Activated gamma-delta T cell (primary cell): ENCODE measurements around the gene RBP7.

Experiments
- DNase-seq: peaks from one replicate; lab custom pipeline; 2025; lab: John Stamatoyannopoulos, UW

RBP7 gene

GRCh38 chr1:10031461-10031860 is 34.4 kb downstream of the RBP7 start:
- no peak for DNase-seq

GRCh38 chr1:10032590-10033358 is 35.7 kb downstream of the RBP7 start, which contains the start of gene UBE4B:
Gene UBE4B, plus strand, starts transcription at chr1:10032958. Its CDS starts 713 bp downstream, at chr1:10033671.
- peak; percentile 99 for DNase-seq

GRCh38 chr1:10033359-10033845 is 36.4 kb downstream of the RBP7 start:
- DNase-seq = no peak

GRCh38 chr1:10042746-10043145 is 45.7 kb downstream of the RBP7 start:
- DNase-seq = no peak

GRCh38 chr1:10045480-10046355 is 48.7 kb downstream of the RBP7 start:
- no peak for DNase-seq

GRCh38 chr1:10046356-10047085 is 49.5 kb downstream of the RBP7 start:
- DNase-seq = no peak

- no peak for DNase-seq
Measured at GRCh38 chr1:10048601-10049000, 51.6 kb downstream of the RBP7 start.

GRCh38 chr1:10050611-10051010 is 53.6 kb downstream of the RBP7 start:
- DNase-seq = no peak

GRCh38 chr1:10051656-10052055 is 54.6 kb downstream of the RBP7 start:
- no peak for DNase-seq

GRCh38 chr1:10052347-10052746 is 55.3 kb downstream of the RBP7 start:
- DNase-seq = no peak

- no peak for DNase-seq
Measured at GRCh38 chr1:10054465-10054864, 57.4 kb downstream of the RBP7 start.

- DNase-seq = no peak
Measured at GRCh38 chr1:10056599-10056987, 59.6 kb downstream of the RBP7 start.

- no peak for DNase-seq
Measured at GRCh38 chr1:10057343-10057742, 60.3 kb downstream of the RBP7 start.

GRCh38 chr1:10057796-10058195 is 60.8 kb downstream of the RBP7 start:
- DNase-seq = no peak

- DNase-seq = no peak
Measured at GRCh38 chr1:10059342-10059718, 62.3 kb downstream of the RBP7 start.

- no peak for DNase-seq
Measured at GRCh38 chr1:10060311-10061100, 63.5 kb downstream of the RBP7 start.

- DNase-seq = no peak
Measured at GRCh38 chr1:10061276-10061675, 64.2 kb downstream of the RBP7 start.

GRCh38 chr1:10063878-10064277 is 66.8 kb downstream of the RBP7 start:
- DNase-seq = no peak

- no peak for DNase-seq
Measured at GRCh38 chr1:10064416-10065343, 67.7 kb downstream of the RBP7 start.

- DNase-seq = no peak
Measured at GRCh38 chr1:10065344-10065685, 68.3 kb downstream of the RBP7 start.
